ENCODE measurements around the gene LRRC15.

DNA sequence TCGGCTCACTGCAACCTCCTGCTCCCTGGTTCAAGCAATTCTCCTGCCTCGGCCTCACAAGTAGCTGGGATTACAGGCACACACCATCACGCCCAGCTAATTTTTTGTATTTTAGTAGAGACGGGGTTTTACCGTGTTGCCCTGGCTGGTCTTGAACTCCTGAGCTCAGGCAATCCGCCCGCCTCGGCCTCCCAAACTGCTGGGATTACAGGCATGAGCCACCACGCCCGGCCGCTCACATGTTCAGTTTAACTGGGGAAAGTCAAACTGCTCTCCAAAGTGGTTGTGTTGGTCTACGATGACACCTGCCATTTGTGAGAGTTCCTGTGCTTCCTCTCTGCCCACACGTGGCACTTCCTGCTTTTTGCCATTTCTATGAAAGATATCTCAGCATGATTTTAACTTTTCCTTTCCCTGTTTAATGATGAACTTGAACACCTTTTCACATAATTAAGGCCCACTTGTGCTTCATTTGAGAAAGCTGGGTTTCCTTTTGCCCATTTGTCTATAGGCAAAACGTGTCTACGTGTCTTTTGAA lies 30.4 kb upstream of the LRRC15 start:
- TF ChIP-seq EZH2 (IDR thresholded peaks at IDR 0.05; ENCODE audit: low read depth): no peak
- TF ChIP-seq, protein P1, sequence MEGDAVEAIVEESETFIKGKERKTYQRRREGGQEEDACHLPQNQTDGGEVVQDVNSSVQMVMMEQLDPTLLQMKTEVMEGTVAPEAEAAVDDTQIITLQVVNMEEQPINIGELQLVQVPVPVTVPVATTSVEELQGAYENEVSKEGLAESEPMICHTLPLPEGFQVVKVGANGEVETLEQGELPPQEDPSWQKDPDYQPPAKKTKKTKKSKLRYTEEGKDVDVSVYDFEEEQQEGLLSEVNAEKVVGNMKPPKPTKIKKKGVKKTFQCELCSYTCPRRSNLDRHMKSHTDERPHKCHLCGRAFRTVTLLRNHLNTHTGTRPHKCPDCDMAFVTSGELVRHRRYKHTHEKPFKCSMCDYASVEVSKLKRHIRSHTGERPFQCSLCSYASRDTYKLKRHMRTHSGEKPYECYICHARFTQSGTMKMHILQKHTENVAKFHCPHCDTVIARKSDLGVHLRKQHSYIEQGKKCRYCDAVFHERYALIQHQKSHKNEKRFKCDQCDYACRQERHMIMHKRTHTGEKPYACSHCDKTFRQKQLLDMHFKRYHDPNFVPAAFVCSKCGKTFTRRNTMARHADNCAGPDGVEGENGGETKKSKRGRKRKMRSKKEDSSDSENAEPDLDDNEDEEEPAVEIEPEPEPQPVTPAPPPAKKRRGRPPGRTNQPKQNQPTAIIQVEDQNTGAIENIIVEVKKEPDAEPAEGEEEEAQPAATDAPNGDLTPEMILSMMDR (conservative IDR thresholded peaks at IDR 0.05): no peak

Data from PC-9 (cell line).